Measurements from ENCODE around the gene MMAA. TPM values are rescaled to one million over a fixed set of nuclear protein-coding genes. Genes with fewer than 3 reads are reported as not detected.

MMAA gene
- total and polyA plus RNA-seq, 12 donors = 4.8 to 19.9 (median 13.1) TPM

- Histone ChIP-seq H3K27me3 (no peaks in the 10 kb centered on the region), H3K4me3 (no peak overlapping the region), H3K27ac (no peak overlapping the region), H3K36me3 (replicated peaks in 1 of 2) (no peaks in the 10 kb centered on the region), H3K9me3 (replicated peaks in 1 of 3) (no peaks in the 10 kb centered on the region), H3K4me1 (replicated peaks in 1 of 2) (no peaks in the 10 kb centered on the region)
- intact Hi-C loops (cut with DNase I) = no loop called here
- no peak for DNase-seq
- TF ChIP-seq POLR2A (IDR thresholded peaks at IDR 0.05) (no peak), CTCF (IDR thresholded peaks at IDR 0.05) (no peak)
These were observed 51.2 kb downstream of the MMAA start for GRCh38 chr4:145670422-145670821.

GRCh38 chr4:145679520-145679919 lies 60.3 kb downstream of the MMAA start:
- H3K27me3 ChIP-seq = no peaks in the 10 kb centered on the region
- peak in 5 of 7 donors; percentile 19 to 39 (median 26) for DNase-seq
- 38 to 78% (median 51%) methylated on average over 1 of the region's 1 CpG for WGBS, 4 donors
- H3K9me3 ChIP-seq (replicated peaks in 1 of 3) = no peaks in the 10 kb centered on the region
- H3K27ac ChIP-seq = no peak overlapping the region
- no peaks in the 10 kb centered on the region for H3K36me3 ChIP-seq (replicated peaks in 1 of 2)
- TF ChIP-seq POLR2A (IDR thresholded peaks at IDR 0.05) = no peak
- no peak for TF ChIP-seq CTCF (IDR thresholded peaks at IDR 0.05)
- peaks cover 11 to 21% of the 10 kb centered on the region in 2 donors for H3K4me1 ChIP-seq (replicated peaks in 1 of 2)
- no peak overlapping the region for H3K4me3 ChIP-seq
- intact Hi-C loops (cut with DNase I) = no loop called here

- no peak for TF ChIP-seq POLR2A (IDR thresholded peaks at IDR 0.05)
- no peak for TF ChIP-seq CTCF (IDR thresholded peaks at IDR 0.05)
- Histone ChIP-seq H3K4me3 (peak within 1 kb of the TSS in 1 of 4 donors; percentile 6), H3K4me1 (replicated peaks in 1 of 2) (peaks cover 11 to 21% of the 10 kb centered on the region in 2 donors), H3K27me3 (no peaks in the 10 kb centered on the region), H3K9me3 (replicated peaks in 1 of 3) (no peaks in the 10 kb centered on the region), H3K36me3 (replicated peaks in 1 of 2) (no peaks in the 10 kb centered on the region), H3K27ac (peak within 1 kb of the TSS in 1 of 5 donors; percentile 32)
- WGBS, 4 donors = 16 to 30% (median 23%) methylated on average over 6 of the region's 6 CpGs
- intact Hi-C loops (cut with DNase I) = no loop called here
- DNase-seq = peak in 5 of 7 donors; percentile 23 to 34 (median 31)
These were observed 60.8 kb downstream of the MMAA start, which contains the start of gene C4orf51 for GRCh38 chr4:145679991-145680455. Gene C4orf51, plus strand, starts transcription at chr4:145680146. Its CDS starts 58 bp downstream, at chr4:145680204.

GRCh38 chr4:145680902-145681301 lies 61.7 kb downstream of the MMAA start:
- no peaks in the 10 kb centered on the region for H3K9me3 ChIP-seq (replicated peaks in 1 of 3)
- no peaks in the 10 kb centered on the region for H3K27me3 ChIP-seq
- no peaks in the 10 kb centered on the region for H3K36me3 ChIP-seq (replicated peaks in 1 of 2)
- no peak for DNase-seq
- WGBS, 4 donors = 84 to 96% (median 93%) methylated on average over 1 of the region's 1 CpG
- H3K4me3 ChIP-seq = no peak overlapping the region
- no peak overlapping the region for H3K27ac ChIP-seq
- TF ChIP-seq POLR2A (IDR thresholded peaks at IDR 0.05) (no peak), CTCF (IDR thresholded peaks at IDR 0.05) (no peak)
- intact Hi-C loops (cut with DNase I) = no loop called here
- peaks cover 11 to 21% of the 10 kb centered on the region in 2 donors for H3K4me1 ChIP-seq (replicated peaks in 1 of 2)

Data from adrenal gland (tissue), 12 donors.